Fibroblast of pulmonary artery (primary cell): ENCODE data around the gene SMIM22.

Experiments used
- DNase-seq: peaks from one replicate; pipeline ENCODE4 v3.0.0-alpha.2; 2010; ENCODE audit warnings: low read depth
- H3K4me3 ChIP-seq: replicated peaks from 2 replicates; pipeline ENCODE4 v1.5.1; 2011; ENCODE audit warnings: low read depth, mild to moderate bottlenecking, control low read depth, low read length, moderate library complexity
- CTCF ChIP-seq: IDR thresholded peaks from 2 replicates; pipeline ENCODE4 v1.5.1; 2011; ENCODE audit warnings: mild to moderate bottlenecking, control low read depth, low read length, inconsistent platforms; ENCODE audit errors: missing control alignments

SMIM22 gene

GRCh38 chr16:4795181-4795827, at the start of gene SMIM22:
Gene SMIM22, plus strand, starts transcription at chr16:4795369. Its CDS starts 366 bp downstream, at chr16:4795735.
- DNase-seq, result no peak

GRCh38 chr16:4746215-4746614, 49.0 kb upstream of the SMIM22 start:
- no peak overlapping the region for H3K4me3 ChIP-seq
- DNase-seq, result no peak
- TF ChIP-seq CTCF, result no peak

More at GRCh38 chr16:4795181-4795827, at the start of gene SMIM22:
- no peak within 1 kb of the TSS for H3K4me3 ChIP-seq
- no peak for TF ChIP-seq CTCF

GRCh38 chr16:4746991-4747574, 48.1 kb upstream of the SMIM22 start:
- no peak for TF ChIP-seq CTCF

GRCh38 chr16:4747906-4748681, 47.1 kb upstream of the SMIM22 start:
- DNase-seq, result no peak
- TF ChIP-seq CTCF, result no peak
- H3K4me3 ChIP-seq, result no peak overlapping the region

More at GRCh38 chr16:4746991-4747574, 48.1 kb upstream of the SMIM22 start:
- peak; percentile 15 for DNase-seq
- no peak overlapping the region for H3K4me3 ChIP-seq

- no peak overlapping the region for H3K4me3 ChIP-seq
- no peak for TF ChIP-seq CTCF
- DNase-seq, result no peak
Observed at GRCh38 chr16:4748682-4749411, 46.3 kb upstream of the SMIM22 start.

- no peak overlapping the region for H3K4me3 ChIP-seq
- TF ChIP-seq CTCF, result no peak
- DNase-seq, result no peak
Observed at GRCh38 chr16:4749700-4750257, 45.4 kb upstream of the SMIM22 start.
